GM21447 (cell line): ENCODE results near the gene POTEB3.
"Not testable (repeated sequence)": the region's sequence is repeated elsewhere in the genome, so short reads cannot be mapped to it uniquely, and the experiment has no call there.

Source experiments
- ATAC-seq: cut with Tn5 transposase; IDR thresholded peaks from one replicate; pipeline ENCODE4 v1.9.1; 2021; ENCODE audit not compliant: unreplicated experiment

Gene POTEB3

DNA sequence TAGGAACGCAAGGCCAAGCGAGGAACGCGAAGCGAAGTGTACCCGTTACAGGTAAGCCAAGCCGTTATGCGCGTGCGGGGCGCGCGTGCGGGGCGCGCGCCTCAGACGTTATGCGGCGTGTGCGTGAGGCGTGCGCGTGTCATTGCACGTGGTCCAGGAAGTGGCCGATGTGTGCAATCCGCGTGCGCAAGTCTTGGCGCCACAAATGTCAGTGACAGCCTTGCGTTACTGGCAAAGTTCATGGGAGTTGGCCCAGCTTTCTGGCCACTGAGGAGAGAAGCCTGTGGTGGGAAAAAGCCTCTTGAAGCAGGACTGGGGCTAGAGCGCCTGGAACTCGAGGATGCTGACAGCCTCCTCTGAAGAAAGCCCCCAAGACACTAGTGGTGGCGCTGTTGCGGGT is at the start of gene POTEB3:
Gene POTEB3 (minus strand): TSS at position 101 of the 400 bp plus-strand sequence. CDS start 488 bp downstream, outside the sequence.
- not testable (repeated sequence) for ATAC-seq

DNA sequence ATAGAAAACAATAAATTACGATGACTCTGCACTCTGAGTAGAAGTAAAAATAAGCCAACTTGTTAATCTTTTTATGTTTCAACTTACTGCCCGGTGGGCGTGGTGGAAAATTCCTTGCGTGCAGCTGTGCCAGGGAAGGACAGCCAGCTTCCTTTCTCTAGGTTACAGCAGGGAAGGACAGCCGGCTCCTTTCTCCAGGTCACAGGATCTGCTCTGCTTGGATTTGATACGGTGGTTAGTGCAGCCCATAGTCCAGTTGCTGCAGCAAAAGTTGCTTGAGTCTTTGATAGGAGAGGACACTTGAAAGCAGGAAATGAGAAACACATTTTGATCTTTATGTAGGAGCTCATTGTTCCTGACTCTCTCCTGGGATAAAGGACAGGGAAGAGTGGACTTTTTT is 13.4 kb upstream of the POTEB3 start:
- not testable (repeated sequence) for ATAC-seq

DNA sequence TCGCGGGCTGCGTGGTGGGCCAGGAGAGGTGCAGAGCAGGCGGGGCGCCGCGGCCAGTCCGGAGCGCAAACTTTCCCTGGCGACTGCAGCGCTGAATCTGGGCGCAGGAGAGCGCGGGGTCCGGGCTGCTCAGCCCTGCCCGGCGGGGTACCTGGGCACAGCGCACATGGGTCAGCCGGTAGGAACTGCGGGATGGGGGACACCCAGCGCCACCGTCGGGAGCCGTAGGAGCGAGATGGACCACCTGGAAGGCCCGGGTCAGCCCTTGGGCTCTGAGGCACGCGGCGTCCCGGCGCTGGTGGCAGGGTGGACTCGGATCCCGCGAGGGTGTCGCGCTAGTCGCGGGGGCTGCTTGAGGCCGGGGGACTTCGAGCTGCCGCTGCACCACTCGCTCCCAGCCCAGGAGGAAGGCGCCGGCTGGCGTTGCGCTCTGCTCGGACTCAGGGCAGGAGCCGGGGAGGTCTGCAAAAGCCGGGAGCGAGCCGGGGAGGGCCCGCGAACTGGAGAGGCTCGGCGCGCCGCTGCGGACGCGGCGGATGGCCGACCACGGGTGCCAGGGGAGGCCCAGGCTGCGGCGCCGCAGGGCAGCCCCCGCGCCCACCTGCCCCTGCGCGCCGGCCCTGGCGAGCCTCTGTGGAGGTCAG is 11.7 kb upstream of the POTEB3 start:
- not testable (repeated sequence) for ATAC-seq

DNA sequence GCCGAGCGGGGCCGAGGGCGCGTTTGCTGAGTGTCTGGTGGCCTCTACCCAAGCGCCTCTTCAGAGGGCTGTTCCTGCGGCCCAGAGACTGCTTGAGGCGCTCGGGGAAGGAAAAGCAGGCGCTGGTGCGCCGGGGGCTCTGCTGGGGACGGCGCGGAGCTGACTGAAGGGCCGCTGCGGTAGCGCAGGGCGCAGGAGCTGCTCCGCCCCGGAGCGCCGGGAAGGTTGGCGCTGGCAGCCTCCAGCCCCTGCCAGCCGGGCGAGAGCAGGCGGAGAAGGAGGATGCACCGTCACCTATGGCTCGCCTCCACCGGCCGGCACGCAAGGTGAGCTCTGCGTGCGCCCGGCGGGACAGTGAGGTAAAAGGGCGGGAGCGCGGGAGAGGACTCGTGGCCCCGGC is 11.2 kb upstream of the POTEB3 start:
- not testable (repeated sequence) for ATAC-seq

DNA sequence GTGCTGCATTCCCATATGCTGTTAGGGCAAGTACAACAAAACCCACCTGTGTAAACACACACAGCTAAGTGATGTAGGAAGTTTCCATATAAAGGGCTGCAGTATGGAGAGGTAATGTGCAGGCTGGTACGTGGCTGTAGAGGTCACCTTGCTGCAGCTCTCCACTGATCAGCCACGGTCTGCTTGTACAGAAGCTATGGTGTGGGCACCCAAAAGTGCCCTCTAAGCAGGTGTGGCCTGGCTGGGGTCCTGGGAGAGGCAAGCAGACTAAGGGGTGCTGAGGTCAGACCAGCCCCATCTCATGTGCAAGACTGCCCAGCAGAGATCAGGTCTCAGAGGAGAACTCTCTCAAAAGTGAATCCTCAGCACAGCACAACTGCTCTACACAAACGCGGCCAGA is 32.9 kb downstream of the POTEB3 start:
- not testable (repeated sequence) for ATAC-seq

DNA sequence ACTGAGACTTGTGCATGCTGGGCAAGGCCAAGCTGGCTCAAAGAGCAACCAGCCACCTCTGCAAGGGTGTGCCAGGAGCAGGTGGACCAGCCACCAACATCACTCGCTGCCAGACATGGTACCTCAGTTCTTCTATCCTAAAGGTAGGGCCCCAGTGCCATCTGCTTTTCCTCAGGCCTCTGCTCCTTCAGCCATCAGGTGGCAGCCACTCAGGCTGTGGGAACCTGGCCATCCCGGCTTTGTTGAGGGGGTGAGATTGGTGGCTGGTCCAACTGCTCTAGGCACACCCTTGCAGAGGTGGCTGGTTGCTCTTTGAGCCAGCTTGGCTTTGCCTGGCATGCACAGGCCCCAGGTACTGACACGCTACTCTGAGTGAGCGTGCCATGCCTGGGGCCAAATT is 38.8 kb downstream of the POTEB3 start:
- ATAC-seq: not testable (repeated sequence)

DNA sequence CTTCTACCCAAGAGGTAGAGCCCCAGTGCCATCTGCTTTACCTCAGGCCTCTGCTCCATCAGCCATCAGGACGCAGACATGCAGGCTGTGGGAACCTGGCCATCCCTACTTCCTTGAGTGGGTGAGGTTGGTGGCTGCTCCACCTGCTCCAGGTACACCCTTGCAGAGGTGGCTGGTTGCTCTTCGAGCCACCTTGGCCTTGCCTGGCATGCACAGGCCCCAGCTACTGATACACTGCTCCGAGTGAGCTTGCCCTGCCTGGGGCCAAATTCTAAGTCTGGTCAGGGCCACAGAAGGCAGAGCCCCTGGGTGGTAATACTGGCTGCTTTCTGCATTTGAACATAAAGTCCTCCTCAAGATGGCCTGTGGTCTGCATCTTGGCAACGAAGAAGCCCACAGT is 41.2 kb downstream of the POTEB3 start:
- ATAC-seq: not testable (repeated sequence)

DNA sequence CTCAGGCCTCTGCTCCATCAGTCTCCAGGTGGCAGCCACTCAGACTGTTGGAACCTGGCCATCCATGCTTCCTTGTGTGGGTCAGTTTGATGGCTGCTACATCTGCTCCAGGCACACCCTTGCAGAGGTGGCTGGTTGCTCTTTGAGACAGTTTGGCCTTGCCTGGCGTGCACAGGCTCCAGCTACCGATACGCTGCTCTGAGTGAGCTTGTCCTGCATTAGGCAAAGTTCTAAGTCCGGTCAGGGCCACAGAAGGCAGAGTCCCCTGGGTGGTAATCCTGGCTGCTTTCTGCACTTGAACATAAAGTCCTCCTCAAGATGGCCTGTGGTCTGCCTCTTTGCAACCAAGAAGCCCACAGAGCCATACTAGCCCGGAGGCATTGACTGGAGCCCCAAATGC is 41.8 kb downstream of the POTEB3 start:
- ATAC-seq: not testable (repeated sequence)

DNA sequence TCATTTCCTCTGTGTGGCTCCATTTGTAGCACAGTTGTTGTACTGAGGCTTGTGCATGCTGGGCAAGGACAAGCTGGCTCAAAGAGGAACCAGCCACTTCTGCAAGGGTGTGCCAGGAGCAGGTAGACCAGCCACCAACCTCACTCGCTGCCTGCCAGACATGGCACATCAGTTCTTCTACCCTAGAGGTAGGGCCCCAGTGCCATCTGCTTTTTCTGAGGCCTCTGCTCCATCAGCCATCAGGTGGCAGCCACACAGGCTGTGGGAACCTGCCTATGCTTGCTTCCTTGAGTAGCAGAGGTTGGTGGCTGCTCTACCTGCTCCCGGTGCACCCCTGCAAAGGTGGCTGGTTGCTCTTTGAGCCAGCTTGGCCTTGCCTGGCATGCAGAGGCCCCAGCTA is 42.6 kb downstream of the POTEB3 start:
- not testable (repeated sequence) for ATAC-seq

DNA sequence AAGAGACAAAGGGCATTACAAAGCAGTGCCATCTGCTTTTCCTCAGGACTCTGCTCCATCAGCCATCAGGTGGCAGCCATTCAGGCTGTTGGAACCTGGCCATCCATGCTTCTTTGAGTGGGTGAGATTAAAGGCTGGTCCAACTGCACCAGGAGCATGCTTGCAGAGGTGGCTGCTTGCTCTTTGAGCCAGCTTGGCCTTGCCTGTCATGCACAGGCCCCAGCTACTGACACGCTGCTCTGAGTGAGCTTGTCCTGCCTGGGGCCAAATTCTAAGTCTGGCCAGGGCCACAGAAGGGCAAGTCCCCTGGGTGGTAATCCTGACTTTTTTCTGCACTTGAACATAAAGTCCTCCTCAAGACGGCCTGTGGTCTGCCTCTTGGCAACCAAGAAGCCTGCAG is 43.1 kb downstream of the POTEB3 start:
- not testable (repeated sequence) for ATAC-seq

DNA sequence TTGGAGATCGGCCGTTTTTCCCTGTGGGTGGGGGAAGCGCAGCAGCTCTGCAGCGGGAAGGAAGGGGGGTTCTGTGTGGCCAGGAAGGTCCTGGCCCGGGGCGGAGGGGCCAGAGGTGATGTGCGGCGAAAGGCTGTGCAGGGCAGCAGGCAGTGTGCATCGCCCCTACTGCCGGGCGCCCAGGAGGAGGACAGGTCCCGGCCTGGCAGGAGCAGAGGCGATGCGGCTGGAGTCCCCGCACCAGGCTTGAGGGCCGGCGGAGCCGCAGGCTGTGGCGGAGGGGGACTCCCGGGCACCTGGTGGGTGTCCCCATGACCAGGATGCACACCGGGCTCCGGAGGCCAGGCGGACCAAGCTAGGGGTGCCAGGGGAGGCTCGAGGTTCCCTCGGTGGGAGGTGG is 54.3 kb downstream of the POTEB3 start:
- ATAC-seq: not testable (repeated sequence)

DNA sequence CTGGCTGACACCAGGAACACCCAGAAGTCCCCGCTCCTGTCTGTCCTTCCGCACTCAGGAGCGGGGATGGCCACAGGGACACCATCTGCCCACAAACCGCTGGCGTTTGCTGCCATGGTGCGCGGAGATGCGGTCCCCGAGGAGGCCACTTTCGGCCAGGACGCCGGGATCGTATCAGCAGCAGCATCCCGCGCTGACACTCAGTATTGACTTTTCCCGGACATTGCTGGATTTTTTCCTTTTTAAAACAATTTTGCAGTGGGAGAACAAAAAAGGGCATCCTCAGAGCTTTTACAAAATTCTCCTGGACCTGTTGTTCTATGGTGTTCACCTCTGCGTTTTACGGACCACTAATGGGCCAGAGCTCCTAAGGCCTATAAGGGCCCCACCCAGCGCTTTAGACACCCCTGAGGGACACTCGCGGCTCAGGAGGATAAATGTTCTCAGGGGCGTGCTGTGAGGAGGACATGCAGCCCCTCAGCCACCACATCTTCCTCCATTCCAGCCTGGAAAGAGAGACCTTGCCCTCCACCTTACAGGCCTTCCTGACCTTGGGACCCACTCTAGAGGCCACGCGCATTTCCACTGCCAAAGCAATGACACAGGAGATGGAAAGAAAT is 56.3 kb downstream of the POTEB3 start:
- not testable (repeated sequence) for ATAC-seq

DNA sequence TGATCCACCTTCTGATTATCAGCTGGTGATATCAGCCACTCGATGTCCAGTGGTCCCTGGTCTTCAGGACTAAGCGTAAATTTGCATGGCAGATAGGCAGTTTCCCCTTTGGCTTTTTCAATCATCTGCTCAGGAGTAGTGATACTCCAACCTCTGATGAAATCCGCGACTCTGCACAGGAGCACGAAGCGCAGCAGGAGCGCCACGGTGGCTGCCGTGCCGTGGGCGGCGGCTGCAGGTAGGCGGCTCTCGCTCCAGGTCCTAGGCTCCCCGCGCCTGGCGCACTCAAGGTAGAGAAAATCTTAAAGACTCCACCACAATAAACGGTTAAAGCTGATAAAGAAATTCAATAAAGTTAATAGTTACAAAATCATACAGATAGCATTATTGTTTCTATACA is 66.6 kb downstream of the POTEB3 start:
- ATAC-seq: not testable (repeated sequence)

DNA sequence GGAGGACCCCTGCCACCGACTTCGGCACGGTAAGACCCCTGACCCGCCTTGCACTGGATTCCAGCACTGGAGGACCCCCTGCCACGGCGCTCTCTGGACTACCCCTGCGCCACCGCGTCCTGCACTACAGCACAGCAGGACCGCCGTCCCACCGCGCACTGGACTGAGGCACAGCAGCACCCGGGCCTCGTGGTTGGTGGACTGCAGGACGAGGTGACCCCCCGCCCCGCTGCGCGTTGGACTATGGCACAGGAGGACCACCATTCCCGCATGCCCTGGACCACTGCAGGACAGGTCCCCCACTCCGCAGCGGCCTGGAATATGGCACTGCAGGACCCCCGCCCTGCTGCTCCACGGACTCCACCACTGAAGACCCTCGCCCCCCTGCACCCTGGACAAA is 71.1 kb downstream of the POTEB3 start:
- not testable (repeated sequence) for ATAC-seq

DNA sequence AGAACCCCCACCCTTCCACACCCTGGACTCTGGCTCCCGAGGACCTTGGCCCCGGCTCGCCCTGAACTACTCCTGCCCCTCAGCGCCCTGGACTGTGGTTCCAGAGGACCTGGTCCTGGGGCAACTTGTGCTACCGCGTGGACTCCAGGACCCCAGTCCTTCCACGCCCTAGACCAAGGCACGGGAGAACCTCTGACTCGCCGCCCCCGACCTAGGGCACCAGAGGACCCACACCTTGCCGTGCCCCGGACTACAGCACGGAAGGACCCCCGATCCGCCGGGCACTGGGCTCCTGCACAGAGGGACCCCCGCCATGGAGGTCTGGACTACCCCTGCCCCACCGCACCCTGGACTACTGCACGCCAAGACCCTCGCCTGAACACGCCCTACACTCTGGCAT is 71.7 kb downstream of the POTEB3 start:
- not testable (repeated sequence) for ATAC-seq
